Liver (tissue), 9 donors: Measurements from ENCODE around the gene AKR1B1. TPM values are rescaled to one million over a fixed set of nuclear protein-coding genes. Genes with fewer than 3 reads are reported as not detected.

Experiments used
- DNase-seq: peaks from one replicate; pipeline ENCODE4 v3.0.0-alpha.2; 2017; ENCODE audit warnings: low spot score
- H3K27ac ChIP-seq, 2 donors: one replicate each; pipeline ENCODE4 v1.7.0; 2013; ENCODE audit warnings: inconsistent platforms in 2 of 2, low read length in 2 of 2, control low read depth in 1 of 2, low read depth in 1 of 2, mild to moderate bottlenecking in 1 of 2
- H3K27me3 ChIP-seq, 4 donors: one replicate each; pipeline versions ENCODE4 v1.6.1 to v1.7.0; 2013; ENCODE audit warnings: low read length in 3 of 4, inconsistent platforms in 1 of 4, mild to moderate bottlenecking in 1 of 4, moderate library complexity in 1 of 4; ENCODE audit not compliant: control insufficient read depth in 4 of 4, insufficient read depth in 4 of 4
- H3K36me3 ChIP-seq, 4 donors: one replicate each; pipeline versions ENCODE4 v1.6.1 to v1.7.0; 2013; ENCODE audit warnings: low read length in 3 of 4, mild to moderate bottlenecking in 3 of 4, low read depth in 1 of 4, moderate library complexity in 1 of 4; ENCODE audit not compliant: control insufficient read depth in 4 of 4, insufficient read depth in 3 of 4
- H3K4me1 ChIP-seq, 4 donors: one replicate each; pipeline versions ENCODE4 v1.6.1 to v1.7.0; 2013; ENCODE audit warnings: low read length in 3 of 4, mild to moderate bottlenecking in 3 of 4, moderate library complexity in 1 of 4; ENCODE audit not compliant: control insufficient read depth in 4 of 4, insufficient read depth in 4 of 4
- H3K4me3 ChIP-seq, 3 donors: one replicate each; pipeline versions ENCODE4 v1.6.1 to v1.7.0; 2013; ENCODE audit warnings: low read length in 3 of 3, control low read depth in 1 of 3, low read depth in 1 of 3, mild to moderate bottlenecking in 1 of 3
- H3K9ac ChIP-seq, 2 donors: one replicate each; pipeline ENCODE4 v1.7.0; 2013; ENCODE audit warnings: low read length in 2 of 2, mild to moderate bottlenecking in 2 of 2, moderate library complexity in 2 of 2, control low read depth in 1 of 2, low read depth in 1 of 2
- H3K9me3 ChIP-seq, 4 donors: one replicate each; pipeline versions ENCODE4 v1.6.1 to v1.7.0; 2013; ENCODE audit warnings: low read length in 3 of 4; ENCODE audit not compliant: control insufficient read depth in 4 of 4
- ATF3 ChIP-seq: IDR thresholded peaks from 2 replicates; pipeline ENCODE4 v1.6.1; 2016; ENCODE audit warnings: antibody characterized with exemption
- CTCF ChIP-seq: fragments of 150-350 bp; IDR thresholded peaks from 2 replicates; pipeline ENCODE4 v1.5.1; 2017; ENCODE audit warnings: improper control_type of control experiment, low read depth, low read length; ENCODE audit not compliant: missing input control
- EGR1 ChIP-seq, 2 donors: IDR thresholded peaks; 2 replicates each; pipeline ENCODE4 v1.6.1; 2016 to 2018; ENCODE audit warnings: antibody characterized with exemption in 2 of 2, low read depth in 2 of 2
- FOXA1 ChIP-seq: IDR thresholded peaks from 2 replicates; pipeline ENCODE4 v1.6.1; 2016; ENCODE audit warnings: antibody characterized with exemption
- FOXA2 ChIP-seq: IDR thresholded peaks from 2 replicates; pipeline ENCODE4 v1.6.1; 2016; ENCODE audit warnings: antibody characterized with exemption
- GABPA ChIP-seq, 2 donors: IDR thresholded peaks in 1 of 2; conservative IDR thresholded peaks in 1 of 2; 2 replicates each; pipeline ENCODE4 v1.6.1; 2016; ENCODE audit warnings: antibody characterized with exemption in 2 of 2, mild to moderate bottlenecking in 1 of 2, moderate library complexity in 1 of 2
- HNF4A ChIP-seq, 2 donors: conservative IDR thresholded peaks; 2 replicates each; pipeline ENCODE4 v1.6.1; 2016; ENCODE audit warnings: antibody characterized with exemption in 2 of 2, mild to moderate bottlenecking in 2 of 2
- JUND ChIP-seq, 2 donors: IDR thresholded peaks; 2 replicates each; pipeline ENCODE4 v1.6.1; 2016; ENCODE audit warnings: antibody characterized with exemption in 2 of 2
- MAX ChIP-seq: IDR thresholded peaks from 2 replicates; pipeline ENCODE4 v1.6.1; 2016; ENCODE audit warnings: antibody characterized with exemption
- RAD21 ChIP-seq, 2 donors: IDR thresholded peaks; 2 replicates each; pipeline ENCODE4 v1.6.1; 2016; ENCODE audit warnings: antibody characterized with exemption in 2 of 2, mild to moderate bottlenecking in 2 of 2
- RXRA ChIP-seq, 2 donors: IDR thresholded peaks; 2 replicates each; pipeline ENCODE4 v1.6.1; 2017 to 2018; ENCODE audit warnings: antibody characterized with exemption in 2 of 2, mild to moderate bottlenecking in 1 of 2
- SP1 ChIP-seq: IDR thresholded peaks from 2 replicates; pipeline ENCODE4 v1.6.1; 2018; ENCODE audit warnings: antibody characterized with exemption, mild to moderate bottlenecking
- TAF1 ChIP-seq: conservative IDR thresholded peaks from 2 replicates; pipeline ENCODE4 v1.6.1; 2016; ENCODE audit warnings: antibody characterized with exemption, mild to moderate bottlenecking
- YY1 ChIP-seq: IDR thresholded peaks from 2 replicates; pipeline ENCODE4 v1.6.1; 2016; ENCODE audit warnings: antibody characterized with exemption, mild to moderate bottlenecking
- WGBS: extraction: QIAGEN DNeasy Blood & Tissue Kit; methylation state at CpG from one replicate; pipeline ENCODE4 v1.1.7; 2013; 5-methylcytosine and 5-hydroxymethylcytosine counted together
- polyA plus RNA-seq, 2 donors: library from polyadenylated mRNA; stranded (reverse) in 1 of 2; unstranded in 1 of 2; fragments of 200-250 nt in 1 of 2; fragments of >200 nt in 1 of 2; fragmentation: Nextera tagmentation in 1 of 2; extraction: Ambion mirVana in 1 of 2; gene quantifications; one replicate each; pipeline versions ENCODE4 v1.2.1 to v1.2.3, GENCODE V29; 2013 to 2015
- total RNA-seq, 2 donors: library from RNA; depleted of rRNA; stranded (reverse); fragments of >200 nt; gene quantifications; one replicate each; pipeline ENCODE4 v1.2.3, GENCODE V29; 2014
- donor health status: healthy.
- donor health status: healthy.
- donor health status: healthy.
- donor health status: healthy.
- donor health status: healthy.

AKR1B1 gene
- total and polyA plus RNA-seq, 4 donors = 10.8 to 12.6 (median 11.6) TPM

- H3K4me3 ChIP-seq = no peak overlapping the region
- peaks cover 0 to 16% (median 9%) of the 10 kb centered on the region in 4 donors for H3K4me1 ChIP-seq
- H3K36me3 ChIP-seq = no peaks in the 10 kb centered on the region
- no peak overlapping the region for H3K9ac ChIP-seq
- TF ChIP-seq YY1 = no peak
- no peak for TF ChIP-seq GABPA (IDR thresholded peaks at IDR 0.05 in 1 of 2, conservative IDR thresholded peaks at IDR 0.05 in 1 of 2)
- peak in 1 of 2 donors; percentile 6 for TF ChIP-seq RXRA (IDR thresholded peaks at IDR 0.05)
- no peak for TF ChIP-seq FOXA2
- TF ChIP-seq MAX = no peak
- peak; percentile 95 to 97 for TF ChIP-seq RAD21 (IDR thresholded peaks at IDR 0.05)
- peak; percentile 82 for TF ChIP-seq CTCF
- 55% methylated on average over 8 of the region's 8 CpGs for WGBS
- H3K27ac ChIP-seq = peak overlapping the region in 1 of 2 donors; percentile 15
- DNase-seq = peak; percentile 43
- no peaks in the 10 kb centered on the region for H3K9me3 ChIP-seq
- H3K27me3 ChIP-seq = no peaks in the 10 kb centered on the region
Observed at GRCh38 chr7:134420424-134421125, 38.3 kb downstream of the AKR1B1 start.

GRCh38 chr7:134419875-134420274 lies 39.0 kb downstream of the AKR1B1 start:
- no peaks in the 10 kb centered on the region for H3K9me3 ChIP-seq
- H3K4me1 ChIP-seq = peaks cover 0 to 16% (median 9%) of the 10 kb centered on the region in 4 donors
- H3K27ac ChIP-seq = peak overlapping the region in 1 of 2 donors; percentile 15
- no peak overlapping the region for H3K4me3 ChIP-seq
- H3K36me3 ChIP-seq = no peaks in the 10 kb centered on the region
- TF ChIP-seq TAF1 (no peak), JUND (IDR thresholded peaks at IDR 0.05) (no peak), EGR1 (IDR thresholded peaks at IDR 0.05; ENCODE audit: low read depth in 2 of 2) (no peak), FOXA1 (no peak), GABPA (IDR thresholded peaks at IDR 0.05 in 1 of 2, conservative IDR thresholded peaks at IDR 0.05 in 1 of 2) (no peak), FOXA2 (no peak), MAX (no peak), CTCF (no peak), SP1 (no peak)
- H3K27me3 ChIP-seq = no peaks in the 10 kb centered on the region
- 68% methylated on average over 3 of the region's 3 CpGs for WGBS
- H3K9ac ChIP-seq = no peak overlapping the region
- DNase-seq = no peak

- Histone ChIP-seq H3K27me3 (no peaks in the 10 kb centered on the region), H3K9ac (no peak overlapping the region), H3K4me1 (peaks cover 0 to 16% (median 9%) of the 10 kb centered on the region in 4 donors), H3K36me3 (no peaks in the 10 kb centered on the region), H3K4me3 (no peak overlapping the region), H3K9me3 (no peaks in the 10 kb centered on the region), H3K27ac (no peak overlapping the region)
- TF ChIP-seq SP1 = peak; percentile 59
- TF ChIP-seq FOXA1 = peak; percentile 20
- peak; percentile 39 to 51 for TF ChIP-seq RAD21 (IDR thresholded peaks at IDR 0.05)
- peak; percentile 33 for TF ChIP-seq YY1
- TF ChIP-seq RXRA (IDR thresholded peaks at IDR 0.05) = peak; percentile 71 to 85
- peak; percentile 69 for TF ChIP-seq FOXA2
- peak; percentile 30 for TF ChIP-seq MAX
- TF ChIP-seq GABPA (IDR thresholded peaks at IDR 0.05 in 1 of 2, conservative IDR thresholded peaks at IDR 0.05 in 1 of 2) = peak in 1 of 2 donors; percentile 32
- TF ChIP-seq HNF4A (conservative IDR thresholded peaks at IDR 0.05) = peak; percentile 46 to 69
- no peak for TF ChIP-seq ATF3
- no peak for TF ChIP-seq TAF1
- 71% methylated on average over 3 of the region's 3 CpGs for WGBS
- DNase-seq = no peak
Observed at GRCh38 chr7:134419085-134419484, 39.8 kb downstream of the AKR1B1 start.
